Thyroid gland (tissue), 4 donors: ENCODE data around the gene HOMER3.

Experiments used
- CTCF ChIP-seq, 6 experiments: fragments of 200-600 bp in 3 of 6; fragments of 450-650 bp in 3 of 6; sonication (generic) in 3 of 6; IDR thresholded peaks; one replicate each; pipeline ENCODE4 v1.5.1; 2016 to 2019; ENCODE audit warnings: antibody characterized with exemption in 6 of 6, mild to moderate bottlenecking in 2 of 6, inconsistent platforms in 1 of 6, moderate library complexity in 1 of 6
- POLR2A ChIP-seq, 2 donors: fragments of 450-650 bp; IDR thresholded peaks; one replicate each; pipeline ENCODE4 v1.6.1; 2017; ENCODE audit warnings: antibody characterized with exemption in 2 of 2, mild to moderate bottlenecking in 2 of 2, moderate library complexity in 1 of 2

GRCh38 chr19:18901491-18901890, 39.5 kb downstream of the HOMER3 start:
- TF ChIP-seq CTCF (IDR thresholded peaks at IDR 0.05) (no peak), POLR2A (IDR thresholded peaks at IDR 0.05) (no peak)
